ACC112 (cell line): ENCODE measurements around the gene TIAM1.

Experiments
- H2AFZ ChIP-seq: fragments of 200-600 bp; sonication (generic); one replicate; pipeline ENCODE4 v1.6.0; 2017; ENCODE audit warnings: antibody characterized with exemption, low read length; ENCODE audit not compliant: unreplicated experiment
- H3K27ac ChIP-seq: fragments of 200-600 bp; sonication (generic); 2 replicates; pipeline ENCODE4 v1.5.1; 2014; ENCODE audit warnings: low read depth, mild to moderate bottlenecking, antibody characterized with exemption, low read length, moderate library complexity
- H3K27me3 ChIP-seq: fragments of 200-600 bp; sonication (generic); 2 replicates; pipeline ENCODE4 v1.6.1; 2014; ENCODE audit warnings: mild to moderate bottlenecking, antibody characterized with exemption, low read length, moderate library complexity, mixed read lengths; ENCODE audit not compliant: insufficient read depth
- H3K36me3 ChIP-seq: fragments of 200-600 bp; sonication (generic); 2 replicates; pipeline ENCODE4 v1.6.1; 2016; ENCODE audit warnings: mild to moderate bottlenecking, antibody characterized with exemption, low read length, moderate library complexity, mixed read lengths; ENCODE audit not compliant: insufficient read depth
- H3K4me1 ChIP-seq: fragments of 200-600 bp; sonication (generic); one replicate; pipeline ENCODE4 v1.6.1; 2016; ENCODE audit warnings: low read length, mixed read lengths; ENCODE audit not compliant: insufficient read depth, unreplicated experiment, control insufficient read depth
- H3K4me3 ChIP-seq: fragments of 200-600 bp; sonication (generic); 2 replicates; pipeline ENCODE4 v1.5.1; 2014; ENCODE audit warnings: mild to moderate bottlenecking, low read depth, low read length
- H3K79me2 ChIP-seq: fragments of 200-600 bp; sonication (generic); one replicate; pipeline ENCODE4 v1.6.0; 2016; ENCODE audit warnings: low read length; ENCODE audit not compliant: control insufficient read depth, unreplicated experiment, insufficient read depth

Gene TIAM1

DNA sequence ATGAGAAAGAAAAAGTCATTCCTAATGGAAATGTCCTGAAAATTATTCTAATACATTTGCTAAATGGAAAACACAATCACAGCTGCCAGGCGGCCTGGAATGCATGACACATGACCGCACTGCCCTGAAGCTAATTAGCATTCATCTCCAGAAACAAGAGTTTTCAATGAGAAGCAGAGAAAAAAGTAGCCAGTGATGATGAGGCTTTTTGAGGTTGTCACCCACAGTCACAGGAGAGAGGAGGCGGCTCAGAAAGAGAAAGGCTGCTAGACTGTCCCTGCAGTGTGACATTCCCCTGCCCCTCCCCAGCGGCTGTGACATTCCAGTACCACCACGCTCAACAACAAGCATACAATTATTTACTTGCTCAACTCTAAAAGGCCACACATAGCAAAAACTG is 182.9 kb downstream of the TIAM1 start:
- no peaks in the 10 kb centered on the region for H3K79me2 ChIP-seq
- no peak overlapping the region for H3K4me3 ChIP-seq
- H2AFZ ChIP-seq: no peak overlapping the region

DNA sequence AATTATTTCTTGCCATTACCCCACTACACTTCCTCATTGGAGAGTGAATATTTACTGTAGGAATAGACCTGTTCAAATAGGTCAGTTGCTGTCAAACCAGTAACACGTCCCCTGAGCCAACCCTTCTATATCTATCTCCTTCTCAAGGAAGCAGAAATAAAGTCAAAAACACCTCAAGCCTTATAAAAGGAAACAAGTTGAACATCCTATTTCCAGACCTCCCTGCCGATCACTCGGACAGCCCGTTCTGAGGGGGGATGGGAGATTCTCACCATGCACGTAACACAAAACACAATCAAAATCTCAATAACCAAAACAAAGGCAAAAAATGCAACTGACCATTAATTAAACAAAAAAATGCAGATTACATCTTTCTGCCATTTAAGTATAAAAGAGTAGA is 184.3 kb downstream of the TIAM1 start:
- H3K4me3 ChIP-seq: no peak overlapping the region

More for the DNA sequence above, 182.9 kb downstream of the TIAM1 start:
- H3K36me3 ChIP-seq: 0 out of 2 replicates have a peak, but pooled peaks cover 8% of the 10 kb centered on the region
- no peaks in the 10 kb centered on the region for H3K4me1 ChIP-seq
- no peak overlapping the region for H3K27ac ChIP-seq
- no peaks in the 10 kb centered on the region for H3K27me3 ChIP-seq

DNA sequence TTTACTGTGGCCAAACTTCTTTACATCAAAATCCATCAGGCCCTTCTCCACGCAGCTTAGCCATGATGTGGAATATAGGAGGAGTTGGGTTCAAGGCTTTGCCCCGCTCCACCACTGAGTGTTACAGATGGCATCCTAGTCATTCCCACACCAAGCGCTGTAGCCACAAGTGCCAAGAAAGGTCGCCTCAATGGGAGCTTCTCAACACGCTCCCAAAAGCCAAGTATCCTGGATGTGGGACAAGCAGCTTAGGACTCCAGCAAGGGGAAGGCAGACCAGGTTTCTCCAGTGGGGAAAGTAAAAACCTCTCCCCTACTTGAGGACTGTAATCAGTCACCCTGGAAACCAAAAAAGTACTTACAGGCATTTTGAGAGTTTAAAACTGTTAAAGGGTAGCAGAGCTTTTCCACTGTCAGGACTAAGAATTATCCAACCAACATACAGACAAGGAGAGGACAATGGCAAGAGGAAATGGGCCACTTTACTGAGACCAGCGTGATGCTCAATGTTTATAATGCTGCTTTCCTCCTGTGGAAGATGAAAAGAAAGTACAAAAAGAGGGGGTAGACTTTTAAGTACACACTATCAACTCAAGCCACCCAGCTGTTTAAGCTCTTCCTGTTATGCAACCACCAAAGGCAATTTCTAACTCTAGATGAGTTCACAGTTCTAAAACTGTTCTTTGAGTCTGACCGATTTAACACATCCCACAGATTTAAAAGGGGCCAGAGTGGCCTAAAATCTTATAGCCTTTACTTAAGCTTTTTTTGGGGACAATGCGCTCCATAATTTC is 185.1 kb downstream of the TIAM1 start:
- H3K79me2 ChIP-seq: no peaks in the 10 kb centered on the region
- no peaks in the 10 kb centered on the region for H3K4me1 ChIP-seq
- no peaks in the 10 kb centered on the region for H3K27me3 ChIP-seq
- H3K36me3 ChIP-seq: peaks cover 12% of the 10 kb centered on the region
- H3K4me3 ChIP-seq: no peak overlapping the region
- no peak overlapping the region for H2AFZ ChIP-seq
- no peak overlapping the region for H3K27ac ChIP-seq

More for the DNA sequence above, 184.3 kb downstream of the TIAM1 start:
- no peaks in the 10 kb centered on the region for H3K79me2 ChIP-seq
- no peak overlapping the region for H2AFZ ChIP-seq
- H3K27ac ChIP-seq: no peak overlapping the region
- H3K4me1 ChIP-seq: no peaks in the 10 kb centered on the region
- H3K27me3 ChIP-seq: no peaks in the 10 kb centered on the region
- H3K36me3 ChIP-seq: peaks cover 8% of the 10 kb centered on the region; the same call in 1 of the 2 replicates

DNA sequence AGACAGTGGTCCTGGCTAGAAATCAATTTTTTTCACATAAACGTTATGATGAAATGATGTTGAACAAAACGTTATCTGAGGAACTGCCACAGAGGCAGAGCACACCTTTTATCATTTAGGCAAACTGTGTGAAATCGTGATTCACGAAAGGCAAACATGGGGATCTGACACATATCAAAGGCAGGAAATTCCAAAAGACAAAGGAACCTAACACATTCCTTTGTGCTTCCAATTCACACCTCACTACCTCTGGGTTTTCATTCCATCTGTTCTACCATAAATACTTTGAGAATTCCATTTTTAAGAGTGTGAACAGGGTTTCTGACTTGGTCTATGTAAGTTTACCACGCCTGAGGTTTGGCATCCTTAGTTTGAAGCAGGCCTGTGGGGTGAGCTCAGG is 186.3 kb downstream of the TIAM1 start:
- Histone ChIP-seq H3K36me3 (peaks cover 13% of the 10 kb centered on the region), H3K27me3 (no peaks in the 10 kb centered on the region), H3K4me3 (no peak overlapping the region), H3K79me2 (no peaks in the 10 kb centered on the region), H3K27ac (no peak overlapping the region), H2AFZ (no peak overlapping the region), H3K4me1 (no peaks in the 10 kb centered on the region)

DNA sequence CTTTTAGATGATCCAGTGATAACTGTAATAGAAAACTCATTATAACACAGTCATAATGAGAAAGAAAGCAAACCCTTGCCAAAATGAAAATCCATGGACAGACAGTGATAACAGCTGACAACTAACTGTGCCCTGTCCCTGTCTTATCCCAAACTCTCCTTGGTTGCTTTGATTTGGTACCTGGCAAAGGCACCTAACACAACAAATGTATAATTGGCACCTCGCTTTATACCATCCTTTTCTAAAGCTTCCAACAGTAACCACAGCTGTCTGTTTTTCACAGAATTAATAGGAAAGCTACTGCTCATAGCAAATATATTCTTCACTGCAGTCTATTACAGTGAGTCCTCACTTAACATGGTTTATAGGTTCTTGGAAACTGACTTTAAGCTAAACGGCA is 187.4 kb downstream of the TIAM1 start:
- Histone ChIP-seq H2AFZ (no peak overlapping the region), H3K4me1 (no peaks in the 10 kb centered on the region), H3K36me3 (peaks cover 15% of the 10 kb centered on the region), H3K27me3 (no peaks in the 10 kb centered on the region), H3K27ac (no peak overlapping the region), H3K79me2 (no peaks in the 10 kb centered on the region), H3K4me3 (no peak overlapping the region)

DNA sequence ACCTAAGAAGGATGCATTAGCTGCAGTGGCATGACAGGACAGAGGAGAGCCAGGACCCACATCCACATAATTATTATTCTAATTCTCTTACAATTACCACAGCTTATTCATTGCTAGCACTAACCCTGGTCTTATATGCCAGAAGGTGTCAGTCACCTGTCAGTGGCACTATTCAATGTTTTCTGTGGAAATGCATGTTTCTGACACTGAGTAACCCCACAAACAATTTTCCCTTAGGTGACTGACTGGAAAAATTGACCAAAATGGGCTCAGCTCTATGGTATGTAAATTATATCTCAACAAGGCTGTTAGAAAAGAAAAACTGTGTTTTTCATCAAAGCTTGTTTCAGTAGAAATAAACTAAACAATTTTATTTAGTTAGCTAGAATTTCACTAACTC is 187.9 kb downstream of the TIAM1 start:
- Histone ChIP-seq H3K4me1 (no peaks in the 10 kb centered on the region), H3K79me2 (no peaks in the 10 kb centered on the region), H3K27me3 (no peaks in the 10 kb centered on the region), H3K36me3 (peaks cover 15% of the 10 kb centered on the region), H3K4me3 (no peak overlapping the region), H2AFZ (no peak overlapping the region), H3K27ac (no peak overlapping the region)

DNA sequence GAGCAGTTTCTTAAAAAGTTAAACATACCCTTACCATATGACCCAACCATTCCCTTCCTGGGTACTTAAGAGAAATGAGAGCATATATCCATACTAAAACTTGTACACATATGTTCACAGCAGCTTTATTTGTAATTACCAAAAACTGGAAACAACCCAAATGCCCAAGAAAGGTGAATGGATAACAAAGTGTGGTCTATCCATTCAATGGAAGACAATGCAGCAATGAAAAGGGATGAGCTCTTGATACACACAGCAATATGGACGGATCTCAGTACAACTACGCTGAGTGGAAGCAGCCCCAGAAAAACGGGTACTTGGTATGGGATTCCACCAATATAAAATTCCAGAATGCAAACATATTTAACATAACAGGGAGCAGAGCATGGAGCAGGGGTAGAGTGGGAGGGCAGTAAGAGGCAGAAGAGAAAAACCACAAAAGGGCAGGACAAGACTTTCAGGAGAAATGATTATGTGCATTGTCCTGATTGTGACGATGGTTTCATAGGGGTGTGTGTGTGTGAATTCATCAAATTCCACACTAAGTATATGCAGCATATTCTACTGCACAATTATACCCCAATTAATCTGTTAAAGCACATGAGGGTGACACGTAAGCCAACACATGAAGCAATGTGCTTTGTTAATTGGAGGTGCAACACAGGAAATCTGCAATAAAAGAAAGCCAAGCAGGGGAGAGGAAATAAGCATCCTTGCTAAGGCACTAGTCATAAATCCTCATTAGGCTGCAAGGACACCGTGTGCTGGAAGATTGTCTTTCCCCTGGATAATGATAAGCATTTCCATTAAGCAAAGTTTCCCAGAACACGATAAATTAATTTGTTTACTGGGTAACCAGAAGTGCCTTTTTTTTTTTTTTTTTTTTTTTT is 192.7 kb downstream of the TIAM1 start:
- Histone ChIP-seq H2AFZ (no peak overlapping the region), H3K4me3 (no peak overlapping the region), H3K79me2 (no peaks in the 10 kb centered on the region), H3K27ac (no peak overlapping the region), H3K36me3 (peaks cover 9% of the 10 kb centered on the region), H3K4me1 (no peaks in the 10 kb centered on the region), H3K27me3 (no peaks in the 10 kb centered on the region)

DNA sequence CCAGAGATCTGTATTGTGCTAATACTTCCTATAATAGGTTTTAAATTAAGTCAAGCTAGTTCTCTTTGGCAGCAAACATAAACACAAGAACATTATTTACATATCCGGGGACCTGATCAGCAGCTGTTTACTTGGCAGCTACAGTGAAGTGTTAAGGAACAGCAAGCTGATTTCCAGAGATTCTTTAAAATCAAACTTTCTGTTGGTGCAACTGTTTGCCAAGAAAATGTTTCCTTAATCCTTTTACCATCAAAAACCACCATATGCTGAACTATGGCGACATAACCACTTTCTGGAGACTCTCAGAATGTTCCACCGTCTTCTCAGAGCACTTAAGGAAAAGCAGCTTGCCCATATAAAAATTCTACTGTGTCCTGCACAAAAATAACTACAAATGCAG is 198.8 kb downstream of the TIAM1 start:
- no peaks in the 10 kb centered on the region for H3K79me2 ChIP-seq
- H3K36me3 ChIP-seq: no peaks in the 10 kb centered on the region
- H3K27me3 ChIP-seq: no peaks in the 10 kb centered on the region
- H2AFZ ChIP-seq: no peak overlapping the region
- no peak overlapping the region for H3K27ac ChIP-seq
- H3K4me1 ChIP-seq: no peaks in the 10 kb centered on the region
- no peak overlapping the region for H3K4me3 ChIP-seq

DNA sequence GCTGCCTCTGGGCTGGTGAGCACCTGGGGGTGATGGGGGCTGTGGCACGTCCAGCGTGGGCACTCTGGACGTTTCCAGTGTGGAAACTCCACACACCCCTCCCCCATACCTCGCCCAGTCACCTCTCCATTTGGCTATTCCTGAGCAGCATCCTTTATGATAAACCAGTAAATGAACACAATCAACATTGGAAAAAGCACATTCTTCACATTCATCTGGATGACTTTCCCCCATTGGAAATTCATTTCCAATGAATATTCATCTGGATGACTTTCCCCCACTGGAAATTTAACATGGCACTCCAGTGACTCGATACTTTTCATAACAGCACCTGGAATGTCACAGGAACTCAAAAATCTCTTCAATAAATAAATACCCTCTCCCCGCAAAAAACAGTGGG is 201.0 kb downstream of the TIAM1 start:
- H3K4me3 ChIP-seq: no peak overlapping the region
- H3K27me3 ChIP-seq: no peaks in the 10 kb centered on the region
- H2AFZ ChIP-seq: no peak overlapping the region
- H3K36me3 ChIP-seq: no peaks in the 10 kb centered on the region
- H3K27ac ChIP-seq: no peak overlapping the region
- no peaks in the 10 kb centered on the region for H3K4me1 ChIP-seq
- no peaks in the 10 kb centered on the region for H3K79me2 ChIP-seq

DNA sequence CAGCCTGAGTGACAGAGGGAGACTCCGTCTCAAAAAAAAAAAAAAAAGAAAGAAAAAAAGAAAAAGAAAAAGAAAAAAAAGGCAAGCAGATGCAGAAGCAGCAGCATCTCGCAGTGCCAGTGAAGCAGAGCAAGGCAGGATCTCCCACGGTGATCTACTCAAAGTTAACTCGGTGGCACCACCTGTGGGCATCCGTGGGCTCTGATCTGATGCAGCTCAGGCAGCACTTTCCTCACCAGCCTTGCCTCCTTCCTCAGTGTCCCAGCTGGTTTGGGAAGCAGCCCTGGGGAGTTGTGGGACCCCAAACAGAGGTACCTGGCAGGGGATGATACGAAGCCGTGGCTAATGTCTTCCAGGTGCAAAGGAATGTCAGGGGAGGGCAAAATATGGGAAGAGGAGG is 201.5 kb downstream of the TIAM1 start:
- Histone ChIP-seq H2AFZ (no peak overlapping the region), H3K4me3 (no peak overlapping the region), H3K4me1 (no peaks in the 10 kb centered on the region), H3K36me3 (no peaks in the 10 kb centered on the region), H3K27ac (no peak overlapping the region), H3K27me3 (no peaks in the 10 kb centered on the region), H3K79me2 (no peaks in the 10 kb centered on the region)
